Esophagus squamous epithelium (tissue), 5 donors: Measurements from ENCODE around the gene LRP5. TPM values are rescaled to one million over a fixed set of nuclear protein-coding genes. Genes with fewer than 3 reads are reported as not detected.
A peak's percentile ranks its signal among the peaks of the same experiment; 100 is the strongest.

Experiments used
- DNase-seq: peaks from one replicate; lab custom pipeline; 2025; lab: John Stamatoyannopoulos, UW
- H3K27ac ChIP-seq, 4 donors: fragments of 200-600 bp; sonication (generic); one replicate each; pipeline ENCODE4 v1.5.1; 2016 to 2019; ENCODE audit warnings: mild to moderate bottlenecking in 1 of 4
- H3K27me3 ChIP-seq, 4 donors: fragments of 200-600 bp; sonication (generic); 1 replicate in 3 of 4; 2 replicates in 1 of 4; pipeline versions ENCODE4 v1.5.1 to v1.6.0; 2017 to 2021; ENCODE audit warnings: antibody characterized with exemption in 1 of 4
- H3K36me3 ChIP-seq, 3 donors: fragments of 200-600 bp; sonication (generic); one replicate each; pipeline ENCODE4 v1.5.1; 2016 to 2019
- H3K4me1 ChIP-seq, 3 donors: fragments of 200-600 bp; sonication (generic); one replicate each; pipeline ENCODE4 v1.5.1; 2017 to 2019
- H3K4me3 ChIP-seq, 4 donors: fragments of 200-600 bp; sonication (generic); 1 replicate in 3 of 4; 2 replicates in 1 of 4; pipeline ENCODE4 v1.5.1; 2016 to 2019; ENCODE audit warnings: mild to moderate bottlenecking in 2 of 4, moderate library complexity in 1 of 4
- H3K9me3 ChIP-seq, 3 donors: fragments of 200-600 bp; sonication (generic); one replicate each; pipeline ENCODE4 v1.5.1; 2016 to 2019
- POLR2A ChIP-seq, 4 donors: fragments of 450-650 bp; IDR thresholded peaks; one replicate each; pipeline ENCODE4 v1.6.1; 2017; ENCODE audit warnings: antibody characterized with exemption in 4 of 4, mild to moderate bottlenecking in 4 of 4, moderate library complexity in 3 of 4
- WGBS, 2 donors: methylation state at CpG; one replicate each; pipeline ENCODE4 v1.1.5; 2018; 5-methylcytosine and 5-hydroxymethylcytosine counted together
- intact Hi-C: fragments of 100-400 bp; cut with DNase I; formaldehyde crosslinking; loops from one replicate; pipeline ENCODE4 v1.15.0; 2022
- total RNA-seq, 4 donors: library from RNA; depleted of rRNA; stranded (reverse); fragments of >200 nt; gene quantifications; one replicate each; pipeline ENCODE4 v1.1.0, GENCODE V29; 2016
- TF ChIP-seq, protein P1 (sequence below), 6 experiments: fragments of 450-650 bp in 4 of 6; fragments of 200-600 bp in 2 of 6; sonication (generic) in 2 of 6; IDR thresholded peaks; one replicate each; pipeline ENCODE4 v1.5.1; 2016 to 2019; ENCODE audit warnings: antibody characterized with exemption in 6 of 6, mild to moderate bottlenecking in 4 of 6, moderate library complexity in 4 of 6
- donor health status: DM: yes; HTN: yes; CAD: no.

LRP5 gene
- total RNA-seq, 4 donors from 2014 or later = 13.7 to 24.0 (median 20.9) TPM

DNA sequence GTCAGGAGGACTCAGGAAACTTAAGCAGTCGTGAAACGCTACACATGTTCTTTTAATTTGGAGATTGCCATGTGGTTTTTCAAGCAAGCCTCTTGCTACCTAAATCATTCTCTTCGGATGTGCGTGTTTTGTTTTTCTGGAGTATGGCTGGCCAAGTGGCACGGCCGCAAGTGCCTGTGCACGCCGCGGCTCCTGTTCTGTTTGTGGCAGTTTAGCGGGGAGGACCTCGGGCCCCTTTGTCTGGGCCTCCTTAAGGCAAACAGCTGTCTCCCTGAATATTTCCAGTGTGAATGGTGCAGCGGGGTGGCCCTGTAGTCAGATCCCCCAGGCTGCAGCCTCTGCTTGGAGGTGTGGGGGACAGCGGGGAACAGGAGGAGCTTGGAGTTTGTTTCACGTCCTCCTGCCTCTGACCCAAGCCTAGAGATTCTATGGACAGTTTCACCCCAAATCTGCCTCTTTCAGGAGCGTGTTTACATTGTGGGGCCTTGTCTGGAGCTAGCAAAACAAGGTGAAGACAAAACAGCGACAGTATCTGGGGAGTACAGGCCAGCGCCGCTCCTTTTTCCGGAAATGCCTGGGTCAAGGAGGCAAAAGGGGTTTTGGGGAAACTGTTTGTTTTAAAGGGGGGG, 1.3 kb downstream of the LRP5 start:
- Histone ChIP-seq H3K27ac (peak overlapping the region; percentile 79 to 90 (median 86)), H3K9me3 (no peaks in the 10 kb centered on the region), H3K36me3 (no peaks in the 10 kb centered on the region), H3K4me3 (peak overlapping the region; percentile 53 to 79 (median 70)), H3K4me1 (peaks cover 27 to 58% (median 29%) of the 10 kb centered on the region in 3 donors), H3K27me3 (no peaks in the 10 kb centered on the region)
- WGBS, 2 donors = 2 to 21% methylated on average over 17 of the region's 19 CpGs
- intact Hi-C loops = loop anchor here (10.0 kb wide), 1 partner anchor 61 kb away; no protein-coding TSS in a partner anchor
- TF ChIP-seq POLR2A (IDR thresholded peaks at IDR 0.05) = no peak
- DNase-seq = no peak

DNA sequence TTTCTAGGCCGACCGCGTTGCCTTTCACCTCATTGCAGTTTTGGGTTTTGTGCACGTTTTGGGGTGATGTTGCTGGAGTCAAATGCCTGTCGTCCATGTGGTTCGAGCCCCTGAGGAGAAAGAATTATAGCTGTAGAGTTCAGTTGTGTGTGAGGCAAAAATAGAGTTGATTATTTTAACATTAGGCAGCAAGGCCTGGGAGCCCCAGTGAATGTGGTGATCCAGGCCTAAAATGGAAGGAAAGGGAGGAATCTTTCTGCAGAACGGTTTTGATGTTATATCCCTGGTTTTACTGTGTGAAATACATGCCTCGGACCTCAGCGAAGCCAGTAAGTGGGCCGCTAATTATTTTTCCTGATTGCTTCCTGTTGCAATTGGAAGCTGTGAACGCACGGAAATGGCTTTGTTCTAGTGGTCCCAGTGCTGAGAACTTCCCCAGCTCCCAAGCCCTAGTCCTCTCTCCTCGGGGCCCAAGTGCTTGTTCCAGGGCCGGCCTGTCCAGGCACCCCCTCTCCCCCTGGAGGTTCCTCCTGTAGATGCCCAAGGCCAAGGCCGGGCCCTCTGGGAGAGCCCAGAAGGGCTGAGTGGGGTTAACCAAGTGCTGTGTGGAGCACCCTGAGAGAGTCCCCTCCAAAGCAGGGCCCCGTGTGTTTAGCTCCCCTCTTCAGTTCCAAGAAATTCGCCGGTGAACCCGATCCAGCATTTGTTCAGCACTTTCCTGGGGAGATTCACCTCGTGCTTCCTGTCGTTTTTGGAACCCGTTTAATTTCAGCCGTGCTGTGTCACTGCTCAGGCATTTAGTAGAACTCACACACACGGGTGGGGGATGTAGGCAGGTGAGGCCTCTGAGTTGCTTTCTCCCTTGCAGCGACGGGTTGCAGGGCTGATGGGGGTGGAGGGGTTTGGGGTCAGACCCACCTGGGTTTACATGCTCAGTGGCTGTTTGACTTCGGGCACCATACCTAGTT, 2.1 kb downstream of the LRP5 start:
- TF ChIP-seq, protein P1, sequence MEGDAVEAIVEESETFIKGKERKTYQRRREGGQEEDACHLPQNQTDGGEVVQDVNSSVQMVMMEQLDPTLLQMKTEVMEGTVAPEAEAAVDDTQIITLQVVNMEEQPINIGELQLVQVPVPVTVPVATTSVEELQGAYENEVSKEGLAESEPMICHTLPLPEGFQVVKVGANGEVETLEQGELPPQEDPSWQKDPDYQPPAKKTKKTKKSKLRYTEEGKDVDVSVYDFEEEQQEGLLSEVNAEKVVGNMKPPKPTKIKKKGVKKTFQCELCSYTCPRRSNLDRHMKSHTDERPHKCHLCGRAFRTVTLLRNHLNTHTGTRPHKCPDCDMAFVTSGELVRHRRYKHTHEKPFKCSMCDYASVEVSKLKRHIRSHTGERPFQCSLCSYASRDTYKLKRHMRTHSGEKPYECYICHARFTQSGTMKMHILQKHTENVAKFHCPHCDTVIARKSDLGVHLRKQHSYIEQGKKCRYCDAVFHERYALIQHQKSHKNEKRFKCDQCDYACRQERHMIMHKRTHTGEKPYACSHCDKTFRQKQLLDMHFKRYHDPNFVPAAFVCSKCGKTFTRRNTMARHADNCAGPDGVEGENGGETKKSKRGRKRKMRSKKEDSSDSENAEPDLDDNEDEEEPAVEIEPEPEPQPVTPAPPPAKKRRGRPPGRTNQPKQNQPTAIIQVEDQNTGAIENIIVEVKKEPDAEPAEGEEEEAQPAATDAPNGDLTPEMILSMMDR (IDR thresholded peaks at IDR 0.05) = no peak
- no peak for TF ChIP-seq POLR2A (IDR thresholded peaks at IDR 0.05)
- intact Hi-C loops = loop anchor here (10.0 kb wide), 1 partner anchor 60 kb away; no protein-coding TSS in a partner anchor
- DNase-seq = no peak

DNA sequence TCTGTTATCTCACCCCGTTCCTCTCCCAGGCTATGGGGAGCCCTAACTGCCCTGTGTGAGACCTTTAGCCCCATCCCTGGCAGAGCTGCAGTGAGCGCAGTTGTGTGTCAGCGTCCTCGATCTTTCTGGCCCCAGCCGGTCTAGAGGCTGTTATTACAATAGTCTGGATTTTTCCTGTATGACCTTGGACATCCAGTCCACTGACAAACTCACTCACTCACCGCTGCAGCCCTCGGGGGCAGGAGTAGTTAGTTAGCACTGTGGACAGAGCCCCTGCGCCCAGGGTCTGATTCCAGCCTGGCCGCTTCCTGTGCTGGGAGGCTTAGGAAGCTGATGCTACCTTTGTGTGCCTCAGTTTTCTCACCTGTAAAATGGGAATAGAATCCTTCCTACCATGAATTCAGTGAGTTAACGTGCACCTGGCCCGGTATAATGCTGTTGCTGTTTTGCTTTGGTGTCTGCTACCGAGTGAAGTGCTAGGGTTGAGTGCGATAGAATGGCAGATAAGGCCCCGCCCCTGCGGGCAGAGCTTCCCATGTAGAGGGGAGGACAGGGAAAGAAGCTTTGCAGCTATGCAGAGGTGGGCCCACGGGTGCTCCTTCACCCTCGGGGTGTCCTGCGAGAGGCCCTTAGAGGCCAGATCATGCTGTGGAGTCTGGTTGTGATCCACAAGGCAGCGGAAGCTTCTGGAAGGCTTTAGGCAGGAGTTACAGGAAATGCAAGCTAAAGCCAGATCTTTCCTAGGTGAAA, 3.0 kb downstream of the LRP5 start:
- H3K27me3 ChIP-seq = no peaks in the 10 kb centered on the region
- peak overlapping the region; percentile 79 to 90 (median 86) for H3K27ac ChIP-seq
- TF ChIP-seq, protein P1 (IDR thresholded peaks at IDR 0.05) = no peak
- no peak for TF ChIP-seq POLR2A (IDR thresholded peaks at IDR 0.05)
- H3K4me3 ChIP-seq = peak overlapping the region in 3 of 4 donors; percentile 65 to 79 (median 74)
- WGBS, 2 donors = 53 to 62% methylated on average over 9 to 11 of the region's 19 CpGs
- H3K4me1 ChIP-seq = peaks cover 27 to 58% (median 29%) of the 10 kb centered on the region in 3 donors
- H3K36me3 ChIP-seq = no peaks in the 10 kb centered on the region
- intact Hi-C loops = loop anchor here (10.0 kb wide), 1 partner anchor 59 kb away; no protein-coding TSS in a partner anchor
- no peak for DNase-seq
- H3K9me3 ChIP-seq = no peaks in the 10 kb centered on the region

More for the DNA sequence above, 2.1 kb downstream of the LRP5 start:
- H3K4me1 ChIP-seq = peaks cover 27 to 58% (median 29%) of the 10 kb centered on the region in 3 donors
- no peaks in the 10 kb centered on the region for H3K36me3 ChIP-seq
- peak overlapping the region; percentile 53 to 79 (median 70) for H3K4me3 ChIP-seq
- H3K9me3 ChIP-seq = no peaks in the 10 kb centered on the region
- peak overlapping the region; percentile 79 to 90 (median 86) for H3K27ac ChIP-seq
- no peaks in the 10 kb centered on the region for H3K27me3 ChIP-seq
- WGBS, 2 donors = 16 to 27% methylated on average over 16 to 22 of the region's 27 CpGs

DNA sequence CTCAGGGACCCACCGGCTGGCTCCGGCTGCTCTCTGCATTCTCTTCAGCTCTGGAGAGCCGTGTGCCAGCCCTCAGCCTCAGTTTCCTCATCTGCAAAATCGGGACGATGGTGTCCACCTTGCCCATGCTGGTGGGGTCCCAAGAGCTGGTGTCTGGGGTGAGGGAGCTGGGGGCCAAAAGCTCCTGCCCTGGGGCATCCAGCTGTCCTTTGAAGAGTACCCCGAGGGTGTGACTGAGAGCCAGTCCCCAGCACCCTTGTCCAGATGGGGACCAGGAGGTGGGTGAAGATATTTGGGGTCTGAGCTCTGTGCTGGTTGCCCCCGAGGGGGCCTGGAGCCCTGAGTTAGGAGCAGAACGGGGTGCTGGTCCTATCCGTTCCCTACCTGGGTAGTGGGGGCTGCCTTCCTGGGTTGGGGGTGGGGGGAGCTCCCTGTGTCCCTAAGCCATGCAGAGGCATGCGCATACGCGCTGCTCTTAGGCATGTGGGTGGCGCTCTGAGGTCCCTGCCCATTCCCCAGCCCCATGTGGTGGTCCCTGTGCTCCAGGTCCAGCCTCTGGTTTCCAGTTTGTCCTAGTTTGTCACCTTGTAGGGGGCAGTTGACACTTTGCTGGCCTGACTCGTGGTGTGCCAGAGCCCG, 4.9 kb downstream of the LRP5 start:
- intact Hi-C loops = loop anchor here (10.0 kb wide), 1 partner anchor 58 kb away; no protein-coding TSS in a partner anchor

More for the DNA sequence above, 4.9 kb downstream of the LRP5 start:
- H3K4me3 ChIP-seq = no peak overlapping the region
- H3K27me3 ChIP-seq = no peaks in the 10 kb centered on the region
- H3K4me1 ChIP-seq = peaks cover 29 to 66% (median 35%) of the 10 kb centered on the region in 3 donors
- WGBS, 2 donors = 61 to 67% methylated on average over 2 of the region's 15 CpGs
- no peaks in the 10 kb centered on the region for H3K9me3 ChIP-seq
- H3K27ac ChIP-seq = peak overlapping the region in 3 of 4 donors; percentile 65 to 83 (median 75)
- H3K36me3 ChIP-seq = no peaks in the 10 kb centered on the region
- no peak for DNase-seq
- TF ChIP-seq, protein P1 (IDR thresholded peaks at IDR 0.05) = no peak
- no peak for TF ChIP-seq POLR2A (IDR thresholded peaks at IDR 0.05)
